ENCODE measurements around the gene LTC4S. TPM values are rescaled to one million over a fixed set of nuclear protein-coding genes. Genes with fewer than 3 reads are reported as not detected.

Gene LTC4S
- polyA plus RNA-seq, 3 donors: 0.65 to 2.1 (median 0.69) TPM

DNA sequence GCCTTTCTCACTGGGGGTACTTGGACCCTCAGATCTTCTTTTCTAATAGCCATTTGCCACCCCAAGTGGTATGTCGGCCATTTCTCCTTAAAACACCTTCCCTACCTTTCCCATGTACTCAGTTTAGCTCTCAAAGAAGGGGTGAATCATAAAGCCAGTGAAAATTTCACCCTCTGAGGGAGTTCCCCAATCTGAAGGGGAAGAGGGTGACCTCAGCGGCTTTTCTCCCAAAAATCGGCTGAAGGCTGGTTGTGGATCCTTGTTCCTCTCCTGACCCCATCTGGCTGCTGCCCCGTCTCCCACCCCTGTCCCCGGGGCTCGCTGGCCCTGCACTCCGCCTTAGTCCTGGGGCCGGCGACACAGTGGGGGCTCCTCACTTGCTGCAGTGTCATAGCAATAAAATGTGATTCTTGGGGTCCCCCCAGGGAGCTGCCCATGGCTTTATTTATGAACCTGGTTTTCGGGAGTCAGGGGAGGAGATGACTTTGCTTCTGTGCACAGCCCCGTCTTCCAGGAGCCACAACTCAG, 17.3 kb upstream of the LTC4S start:
- peaks cover 92% of the 10 kb centered on the region for H4K20me1 ChIP-seq (ENCODE audit: insufficient read depth, low read length)
- H3K36me3 ChIP-seq (replicated peaks in 1 of 2; ENCODE audit: control insufficient read depth in 1 of 2, insufficient read depth in 2 of 2, low read length in 2 of 2): peaks cover 29 to 42% of the 10 kb centered on the region in 2 donors
- H3K4me1 ChIP-seq (ENCODE audit: control insufficient read depth in 1 of 2, insufficient read depth in 2 of 2, low read length in 2 of 2): peaks cover 79 to 94% of the 10 kb centered on the region in 2 donors
- peaks cover 73% of the 10 kb centered on the region for H3K79me2 ChIP-seq (ENCODE audit: insufficient read depth, low read length)
- Mint-ChIP-seq H3K4me3 (no peak overlapping the region), H3K9me3 (no peaks in the 10 kb centered on the region), H3K27me3 (ENCODE audit: low read depth in 3 of 3) (peaks cover 0 to 2% (median 0%) of the 10 kb centered on the region in 3 donors), H3K36me3 (peaks cover 39 to 62% of the 10 kb centered on the region in 2 donors), H3K4me1 (peaks cover 78% of the 10 kb centered on the region), H3K27ac (peak overlapping the region; percentile 60 to 93 (median 88))
- no peaks in the 10 kb centered on the region for H3K27me3 ChIP-seq (ENCODE audit: control insufficient read depth in 2 of 2, insufficient read depth in 2 of 2, low read length in 2 of 2)
- DNase-seq: peak in 2 of 3 donors; percentile 67 to 80
- H3K9me3 ChIP-seq (replicated peaks in 1 of 2; ENCODE audit: control insufficient read depth in 1 of 2, insufficient read depth in 1 of 2, low read length in 2 of 2): no peaks in the 10 kb centered on the region
- H2AFZ ChIP-seq (ENCODE audit: insufficient read depth, low read depth, low read length, poor library complexity, severe bottlenecking): no peak overlapping the region
- peak overlapping the region; percentile 37 for H3K4me2 ChIP-seq (replicated peaks; ENCODE audit: extremely low read depth, low read length, poor library complexity, severe bottlenecking)
- intact Hi-C loops (cut with micrococcal nuclease): loop anchor here in 1 of 2 donors (2.0 kb wide), 1 partner anchor 14 kb away; no protein-coding TSS in a partner anchor
- 37% methylated on average over 8 of the region's 11 CpGs for WGBS (ENCODE audit: insufficient coverage)
- H3K4me3 ChIP-seq (replicated peaks in 1 of 3; ENCODE audit: low read depth in 2 of 3, low read length in 3 of 3): peak overlapping the region in 1 of 3 experiments; percentile 38
- H3K27ac ChIP-seq (ENCODE audit: low read depth in 1 of 2, low read length in 2 of 2): peak overlapping the region; percentile 34 to 63
- H3K9ac ChIP-seq (ENCODE audit: insufficient read depth, low read length, poor library complexity, severe bottlenecking): no peak overlapping the region
- TF ChIP-seq, protein P1, sequence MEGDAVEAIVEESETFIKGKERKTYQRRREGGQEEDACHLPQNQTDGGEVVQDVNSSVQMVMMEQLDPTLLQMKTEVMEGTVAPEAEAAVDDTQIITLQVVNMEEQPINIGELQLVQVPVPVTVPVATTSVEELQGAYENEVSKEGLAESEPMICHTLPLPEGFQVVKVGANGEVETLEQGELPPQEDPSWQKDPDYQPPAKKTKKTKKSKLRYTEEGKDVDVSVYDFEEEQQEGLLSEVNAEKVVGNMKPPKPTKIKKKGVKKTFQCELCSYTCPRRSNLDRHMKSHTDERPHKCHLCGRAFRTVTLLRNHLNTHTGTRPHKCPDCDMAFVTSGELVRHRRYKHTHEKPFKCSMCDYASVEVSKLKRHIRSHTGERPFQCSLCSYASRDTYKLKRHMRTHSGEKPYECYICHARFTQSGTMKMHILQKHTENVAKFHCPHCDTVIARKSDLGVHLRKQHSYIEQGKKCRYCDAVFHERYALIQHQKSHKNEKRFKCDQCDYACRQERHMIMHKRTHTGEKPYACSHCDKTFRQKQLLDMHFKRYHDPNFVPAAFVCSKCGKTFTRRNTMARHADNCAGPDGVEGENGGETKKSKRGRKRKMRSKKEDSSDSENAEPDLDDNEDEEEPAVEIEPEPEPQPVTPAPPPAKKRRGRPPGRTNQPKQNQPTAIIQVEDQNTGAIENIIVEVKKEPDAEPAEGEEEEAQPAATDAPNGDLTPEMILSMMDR (IDR thresholded peaks at IDR 0.05): no peak

DNA sequence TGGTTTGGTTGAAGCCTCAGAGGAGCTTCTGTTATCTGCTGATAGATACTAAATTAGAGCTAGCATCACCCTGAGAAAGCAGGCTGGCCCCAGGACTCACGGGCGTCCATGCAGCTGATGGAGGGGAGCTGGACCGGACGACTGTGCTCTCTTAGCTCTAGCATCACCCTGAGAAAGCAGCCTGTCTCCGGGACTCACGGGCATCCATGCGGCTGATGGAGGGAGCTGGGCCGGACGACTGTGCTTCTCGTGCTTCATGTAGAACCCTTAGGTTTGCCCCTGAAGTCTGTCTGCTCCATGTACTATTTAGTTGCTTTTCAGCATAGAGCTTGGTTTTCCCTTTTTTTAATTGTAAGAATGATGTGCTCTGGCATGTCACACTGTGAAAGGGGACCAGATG, 16.3 kb upstream of the LTC4S start:
- Histone ChIP-seq H3K79me2 (ENCODE audit: insufficient read depth, low read length) (peaks cover 76% of the 10 kb centered on the region), H3K4me2 (replicated peaks; ENCODE audit: extremely low read depth, low read length, poor library complexity, severe bottlenecking) (peak overlapping the region; percentile 62), H2AFZ (ENCODE audit: insufficient read depth, low read depth, low read length, poor library complexity, severe bottlenecking) (no peak overlapping the region), H3K9me3 (replicated peaks in 1 of 2; ENCODE audit: control insufficient read depth in 1 of 2, insufficient read depth in 1 of 2, low read length in 2 of 2) (no peaks in the 10 kb centered on the region), H3K27ac (ENCODE audit: low read depth in 1 of 2, low read length in 2 of 2) (peak overlapping the region; percentile 30 to 78), H3K4me1 (ENCODE audit: control insufficient read depth in 1 of 2, insufficient read depth in 2 of 2, low read length in 2 of 2) (peaks cover 73 to 84% of the 10 kb centered on the region in 2 donors), H3K36me3 (replicated peaks in 1 of 2; ENCODE audit: control insufficient read depth in 1 of 2, insufficient read depth in 2 of 2, low read length in 2 of 2) (peaks cover 22 to 33% of the 10 kb centered on the region in 2 donors), H3K9ac (ENCODE audit: insufficient read depth, low read length, poor library complexity, severe bottlenecking) (no peak overlapping the region), H3K27me3 (ENCODE audit: control insufficient read depth in 2 of 2, insufficient read depth in 2 of 2, low read length in 2 of 2) (no peaks in the 10 kb centered on the region), H3K4me3 (replicated peaks in 1 of 3; ENCODE audit: low read depth in 2 of 3, low read length in 3 of 3) (peak overlapping the region in 1 of 3 experiments; percentile 46), H4K20me1 (ENCODE audit: insufficient read depth, low read length) (peaks cover 92% of the 10 kb centered on the region)
- H3K9me3 Mint-ChIP-seq: no peaks in the 10 kb centered on the region
- no peak for DNase-seq
- TF ChIP-seq, protein P1 (IDR thresholded peaks at IDR 0.05): no peak
- WGBS (ENCODE audit: insufficient coverage): 96% methylated on average over 10 of the region's 10 CpGs
- peaks cover 75% of the 10 kb centered on the region for H3K4me1 Mint-ChIP-seq
- H3K36me3 Mint-ChIP-seq: peaks cover 33 to 59% of the 10 kb centered on the region in 2 donors
- H3K27me3 Mint-ChIP-seq (ENCODE audit: low read depth in 3 of 3): peaks cover 0 to 2% (median 0%) of the 10 kb centered on the region in 3 donors
- H3K27ac Mint-ChIP-seq: peak overlapping the region; percentile 68 to 95 (median 91)
- intact Hi-C loops (cut with micrococcal nuclease): loop anchor here in 1 of 2 donors (2.0 kb wide), 1 partner anchor 15 kb away; no protein-coding TSS in a partner anchor
- H3K4me3 Mint-ChIP-seq: no peak overlapping the region
